ENCODE measurements around the gene BEND4. TPM values are rescaled to one million over a fixed set of nuclear protein-coding genes. Genes with fewer than 3 reads are reported as not detected.

Gene BEND4
- total and polyA plus RNA-seq, 2 of the 4 experiments (the other 2 are of a cell fraction) = not detected

DNA sequence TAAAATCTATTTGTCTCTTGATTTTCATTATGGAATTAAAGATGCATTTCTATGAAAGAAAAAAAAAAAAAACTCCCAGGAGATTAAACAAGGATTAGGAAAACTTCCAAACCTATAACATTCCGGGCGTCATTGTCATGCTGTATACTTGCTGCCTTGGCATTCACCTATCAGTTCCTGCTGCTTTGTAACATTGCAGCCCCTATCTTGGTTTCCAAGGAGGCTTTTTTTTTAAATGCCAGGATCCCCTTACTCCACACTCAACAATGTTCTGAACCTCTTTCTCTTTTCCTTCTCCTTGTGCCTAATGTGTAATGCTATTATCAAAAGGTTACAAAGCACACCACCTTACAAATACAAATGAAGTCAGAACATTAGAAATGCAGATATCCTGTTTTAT, 20.5 kb upstream of the BEND4 start:
- no peak overlapping the region for H4K5ac ChIP-seq (ENCODE audit: low read depth, low read length)
- no peak overlapping the region for H3K4me3 ChIP-seq (ENCODE audit: insufficient read depth, low read depth, low read length)
- H3K4me2 ChIP-seq (ENCODE audit: low read depth, low read length) = no peak overlapping the region
- no peak overlapping the region for H3K18ac ChIP-seq (ENCODE audit: low read depth, low read length)
- H3K27me3 ChIP-seq (ENCODE audit: control insufficient read depth, insufficient read depth, low read length) = no peaks in the 10 kb centered on the region
- H2AK5ac ChIP-seq (ENCODE audit: low read depth, low read length) = no peak overlapping the region
- no peak overlapping the region for H2BK20ac ChIP-seq (ENCODE audit: low read depth, low read length)
- H3K9me3 ChIP-seq (ENCODE audit: control insufficient read depth, insufficient read depth, low read length) = no peaks in the 10 kb centered on the region
- no peaks in the 10 kb centered on the region for H3K4me1 ChIP-seq (ENCODE audit: control insufficient read depth, insufficient read depth, low read length)
- no peak overlapping the region for H3K27ac ChIP-seq (ENCODE audit: insufficient read depth, low read length)
- H3K14ac ChIP-seq (replicated peaks; ENCODE audit: low read depth, low read length) = no peak overlapping the region
- H2BK5ac ChIP-seq (ENCODE audit: low read depth, low read length, poor library complexity, severe bottlenecking) = no peak overlapping the region
- H3K9ac ChIP-seq (ENCODE audit: low read depth, low read length) = no peak overlapping the region
- no peak overlapping the region for H2BK15ac ChIP-seq (ENCODE audit: low read depth, low read length)
- H2AK9ac ChIP-seq (replicated peaks; ENCODE audit: low read depth, low read length, poor library complexity) = no peak overlapping the region
- CTCF ChIA-PET = no interaction called here
- ATAC-seq (ENCODE audit: low read depth) = no peak
- no TSS peak for BruUV-seq (replicated peaks)
- no peak overlapping the region for H2AFZ ChIP-seq (replicated peaks; ENCODE audit: low read length, poor library complexity)
- WGBS, 2 experiments (ENCODE audit: extremely low coverage in 2 of 2, insufficient read length in 1 of 2) = no CpG with 5 or more reads among the region's 2 CpGs
- no peak overlapping the region for H3K23ac ChIP-seq (ENCODE audit: low read depth, low read length)
- in situ Hi-C loops (cut with MboI; ENCODE audit: low sequenced_read_pairs) = no loop called here
- POLR2A ChIA-PET (ENCODE audit: unreplicated experiment) = no interaction called here
- no peaks in the 10 kb centered on the region for H3K36me3 ChIP-seq (ENCODE audit: control insufficient read depth, insufficient read depth, low read length)
- DNase-seq = no peak
- intact Hi-C loops (cut with micrococcal nuclease) = no loop called here
- no peak overlapping the region for H4K91ac ChIP-seq (ENCODE audit: insufficient read depth, low read depth, low read length)
- H2BK120ac ChIP-seq (ENCODE audit: low read depth, low read length) = no peak overlapping the region
- no peak for TF ChIP-seq MXI1 (IDR thresholded peaks at IDR 0.05; ENCODE audit: borderline replicate concordance, low read depth, low read length)
- H3K9me1 ChIP-seq (ENCODE audit: insufficient read depth, low read length) = no peaks in the 10 kb centered on the region
- no peak overlapping the region for H3K56ac ChIP-seq (ENCODE audit: extremely low read depth, insufficient read depth, low read length)
- no peaks in the 10 kb centered on the region for H3K79me1 ChIP-seq (ENCODE audit: low read depth in 1 of 2, low read length in 2 of 2)
- dilution Hi-C loops (cut with HindIII; ENCODE audit: low sequenced_read_pairs, unreplicated experiment) = no loop called here
- no peaks in the 10 kb centered on the region for H4K20me1 ChIP-seq (ENCODE audit: insufficient read depth, low read length)
- H4K8ac ChIP-seq (ENCODE audit: low read depth in 2 of 2, low read length in 2 of 2) = no peak overlapping the region
- H3K4ac ChIP-seq (ENCODE audit: low read depth, low read length) = no peak overlapping the region

Data from IMR-90 (cell line).